Measurements from ENCODE around the gene PMM2. TPM values are rescaled to one million over a fixed set of nuclear protein-coding genes. Genes with fewer than 3 reads are reported as not detected.
"Not testable (repeated sequence)": the region's sequence is repeated elsewhere in the genome, so short reads cannot be mapped to it uniquely, and the experiment has no call there.

Gene PMM2
- 70.1 TPM for total RNA-seq

DNA sequence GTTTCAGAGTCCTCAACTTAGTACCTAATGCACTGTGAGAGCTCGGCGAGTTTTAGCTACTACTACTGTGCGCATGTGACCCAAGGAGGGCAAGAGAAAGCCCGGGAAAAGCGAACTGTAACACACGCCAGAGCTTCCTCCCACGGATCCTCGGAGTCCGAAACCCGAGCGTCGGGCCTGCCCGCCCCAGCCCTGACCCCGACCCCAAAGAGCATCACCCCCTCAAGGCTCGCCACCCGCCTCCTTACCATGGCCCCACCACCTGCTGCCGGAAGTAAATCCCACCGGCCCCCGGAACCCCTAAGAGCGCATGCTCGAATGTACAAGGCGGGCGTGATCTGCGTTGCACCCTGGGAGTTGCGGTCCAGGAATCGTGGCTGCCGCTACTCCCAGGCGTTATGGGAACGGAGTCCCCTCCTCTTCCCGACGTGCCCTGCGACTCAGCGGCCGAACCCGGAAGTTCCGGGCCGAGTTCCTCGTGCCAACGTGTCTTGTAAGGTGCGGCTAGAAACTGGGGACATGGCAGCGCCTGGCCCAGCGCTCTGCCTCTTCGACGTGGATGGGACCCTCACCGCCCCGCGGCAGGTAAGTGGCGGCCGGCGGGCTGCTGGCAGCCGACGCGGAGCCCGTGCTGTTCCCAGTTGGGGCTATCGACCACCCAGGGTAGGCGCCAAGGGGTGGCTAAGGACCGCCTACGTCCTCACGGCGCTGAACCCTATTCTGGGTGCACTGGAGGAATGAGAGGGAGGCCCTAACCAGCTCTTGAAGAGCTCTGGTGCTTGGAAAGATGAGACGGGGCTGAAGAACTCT is at the start of gene PMM2, which contains the start of gene TMEM186:
Gene PMM2, plus strand, starts transcription at position 476 of the 810 bp plus-strand sequence. Its CDS starts 44 bp downstream, at position 520.
Gene TMEM186, minus strand, starts transcription at position 276 of the 810 bp plus-strand sequence. Its CDS starts 25 bp downstream, at position 251.
- DNase-seq (ENCODE audit: low spot score) = peak; percentile 97

DNA sequence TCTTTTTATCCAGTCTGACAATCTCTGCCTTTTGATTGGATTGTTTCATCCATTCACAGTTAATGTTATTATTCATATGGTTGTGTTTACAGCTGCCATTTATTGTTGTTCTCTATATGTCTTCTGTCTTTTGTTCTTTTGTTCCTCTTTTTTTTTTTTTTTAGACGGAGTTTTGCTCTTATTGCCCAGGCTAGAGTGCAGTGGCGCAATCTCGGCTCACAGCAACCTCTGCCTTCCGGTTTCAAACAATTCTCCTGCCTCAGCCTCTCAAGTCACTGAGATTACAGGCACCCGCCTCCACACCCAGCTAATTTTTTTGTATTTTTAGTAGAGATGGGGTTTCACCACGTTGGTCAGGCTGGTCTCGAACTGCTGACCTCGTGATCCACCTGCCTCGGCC is 48.7 kb upstream of the PMM2 start:
- DNase-seq (ENCODE audit: low spot score) = not testable (repeated sequence)

DNA sequence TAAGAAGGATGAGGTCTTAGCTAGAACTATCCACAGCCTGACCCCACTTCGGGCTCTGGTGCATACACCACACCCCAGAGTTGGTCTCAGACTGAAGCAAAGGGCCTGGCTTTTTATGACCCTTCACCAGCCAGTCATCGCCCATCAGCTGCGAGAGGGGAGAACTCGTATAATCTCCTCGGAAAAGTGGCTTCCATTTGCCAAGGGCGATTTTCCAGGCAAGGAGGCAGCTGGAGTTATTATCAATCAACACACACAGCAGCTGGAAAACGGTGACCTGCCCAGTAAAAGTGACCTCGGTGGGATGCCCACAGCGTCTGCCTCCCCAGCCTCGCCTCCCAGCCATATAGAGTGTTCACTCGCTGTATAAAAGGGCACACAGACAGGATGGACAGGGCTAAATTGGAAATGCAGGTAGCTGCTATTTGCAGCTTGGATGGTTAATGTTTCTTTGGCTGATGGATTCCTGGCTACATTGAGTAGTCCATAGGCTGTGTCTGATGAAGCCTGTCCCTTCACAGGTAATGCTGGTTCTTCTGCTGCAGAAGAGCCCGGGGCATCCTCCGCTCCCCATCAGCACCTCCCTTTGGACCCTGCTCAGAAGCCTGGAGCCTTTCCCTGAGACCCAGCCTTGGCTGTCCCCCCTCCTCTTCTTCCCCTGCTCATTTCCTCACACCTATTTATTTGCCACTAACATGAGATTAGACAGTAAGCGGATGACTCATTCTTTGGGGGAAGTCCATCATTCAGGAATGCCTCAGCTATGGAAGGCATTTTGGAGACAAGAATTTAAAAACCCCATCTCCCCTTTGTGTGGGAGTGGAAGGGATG is 45.9 kb upstream of the PMM2 start:
- DNase-seq (ENCODE audit: low spot score) = no peak

DNA sequence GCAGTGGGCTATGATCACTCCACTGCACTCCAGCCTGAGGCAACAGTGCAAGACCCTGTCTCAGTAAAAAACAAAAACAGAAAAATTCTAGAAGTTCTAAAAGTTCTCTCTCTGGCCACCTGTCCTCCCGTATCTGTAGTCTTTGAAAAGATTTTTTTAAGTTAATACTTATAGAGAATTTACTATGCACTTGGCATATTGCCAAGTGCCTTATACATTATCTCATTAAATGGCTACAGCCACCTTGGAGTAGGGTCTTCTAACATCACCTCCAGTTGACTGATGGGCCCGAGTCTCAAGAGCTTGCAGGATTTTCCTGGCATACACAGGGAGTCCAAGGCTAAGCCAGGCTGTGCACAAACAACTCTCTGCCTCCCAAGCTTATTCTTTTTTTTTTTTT is 44.9 kb upstream of the PMM2 start:
- DNase-seq (ENCODE audit: low spot score) = no peak

DNA sequence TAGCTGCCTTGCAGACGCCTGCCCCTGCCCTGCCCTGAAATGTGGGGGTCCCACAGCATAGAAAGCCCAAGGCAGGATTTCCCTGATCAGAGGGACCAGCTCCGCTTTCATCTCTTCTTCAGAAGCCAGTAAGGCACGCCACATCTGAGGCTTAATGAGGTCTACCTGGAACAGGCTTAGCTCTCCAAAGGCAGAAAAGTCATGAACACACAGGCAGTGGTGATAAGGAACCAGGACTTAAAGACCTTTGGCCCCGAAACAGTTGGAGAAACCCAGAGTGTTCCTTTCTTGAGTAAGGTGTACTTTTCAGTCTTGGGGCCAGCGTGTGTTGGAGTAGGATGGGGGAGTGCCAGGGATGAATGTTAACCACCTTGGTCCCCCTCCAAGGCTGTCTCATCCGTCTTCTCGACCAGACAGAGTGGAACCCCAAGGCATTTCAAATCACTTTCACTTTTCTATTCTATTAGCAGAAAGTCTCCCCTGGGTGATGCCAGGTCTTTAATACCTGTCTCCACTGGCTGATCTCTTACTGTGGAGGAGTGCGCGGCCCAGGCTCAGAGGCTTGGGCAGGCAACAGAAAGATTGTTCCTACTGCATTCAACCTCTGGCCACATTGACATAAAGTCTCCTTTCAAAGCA is 44.1 kb upstream of the PMM2 start:
- no peak for DNase-seq (ENCODE audit: low spot score)

DNA sequence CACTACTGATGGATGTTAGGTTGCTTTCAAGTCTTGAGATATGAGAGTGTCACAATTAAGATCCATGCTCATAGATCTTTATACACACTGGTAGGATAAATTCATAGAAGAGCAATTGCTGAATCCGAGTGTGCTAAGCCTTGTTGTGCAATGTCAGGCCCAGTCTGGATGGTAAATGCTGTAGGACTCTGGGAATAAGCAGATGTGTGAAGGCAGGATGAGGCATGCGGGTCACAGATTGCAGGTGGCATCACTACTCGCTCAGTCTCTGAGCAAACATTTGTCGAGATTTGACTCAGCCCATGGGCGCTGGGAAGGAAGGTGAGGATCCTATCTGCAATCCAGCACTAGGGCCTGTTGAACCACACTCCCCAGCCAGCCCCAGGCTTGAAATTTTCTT is 40.9 kb upstream of the PMM2 start:
- DNase-seq (ENCODE audit: low spot score) = no peak

DNA sequence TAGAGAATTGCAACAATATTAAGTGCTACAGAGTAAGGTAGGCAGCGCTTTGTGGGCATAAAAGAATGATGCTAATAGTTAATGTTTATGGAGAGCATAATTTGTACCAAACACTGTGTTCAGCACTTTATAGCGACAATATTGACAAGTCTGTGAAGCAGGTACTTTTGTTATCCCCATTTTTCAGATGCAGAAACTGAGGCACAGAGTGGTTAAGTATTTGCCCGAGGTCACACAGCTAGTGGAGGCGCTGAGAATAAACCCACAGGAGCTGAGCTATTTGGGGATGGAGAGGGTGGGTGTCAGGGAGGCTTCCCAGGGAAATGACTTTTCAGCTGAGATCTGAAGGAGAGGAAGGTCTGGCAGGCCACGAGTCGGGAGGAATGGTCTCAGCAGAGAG is 39.6 kb upstream of the PMM2 start:
- no peak for DNase-seq (ENCODE audit: low spot score)

DNA sequence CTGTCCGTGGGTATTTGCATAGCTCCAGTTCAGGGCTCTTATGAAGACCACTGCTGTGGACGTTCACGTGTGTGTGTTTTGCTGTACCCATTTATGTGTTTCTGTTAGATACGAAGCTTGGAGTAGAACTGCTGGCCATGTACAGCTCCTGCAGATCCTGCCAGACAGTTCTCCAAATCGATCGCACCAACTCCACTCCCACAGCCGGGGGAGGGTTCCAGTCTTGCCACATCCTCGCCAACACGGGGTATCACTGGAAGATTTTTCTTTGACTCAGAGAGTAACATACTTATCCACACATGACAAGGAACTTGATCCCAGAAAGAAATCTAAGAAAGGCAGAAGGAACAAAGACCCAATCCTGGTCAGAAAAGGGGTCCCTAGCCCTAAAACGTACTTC is 37.6 kb upstream of the PMM2 start:
- no peak for DNase-seq (ENCODE audit: low spot score)

DNA sequence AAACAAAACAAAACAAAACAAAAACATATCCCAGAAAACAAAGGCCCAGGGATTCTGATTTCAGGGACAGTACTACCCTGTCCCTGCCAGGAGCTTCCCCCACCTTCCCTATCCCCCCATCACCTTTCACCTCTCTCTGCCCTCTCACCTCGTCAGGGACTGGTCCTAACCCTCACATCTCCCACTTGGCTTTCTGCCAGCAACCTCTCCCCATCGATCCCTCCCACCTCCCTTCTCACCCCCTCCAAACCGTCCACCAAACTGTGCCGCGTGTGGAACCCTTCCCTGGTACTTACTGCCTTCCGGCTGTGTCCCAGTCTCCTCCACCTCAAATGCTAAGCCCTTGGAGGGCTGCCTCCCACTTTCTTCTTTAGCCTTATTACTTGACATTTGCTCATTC is 36.6 kb upstream of the PMM2 start:
- DNase-seq (ENCODE audit: low spot score) = no peak

DNA sequence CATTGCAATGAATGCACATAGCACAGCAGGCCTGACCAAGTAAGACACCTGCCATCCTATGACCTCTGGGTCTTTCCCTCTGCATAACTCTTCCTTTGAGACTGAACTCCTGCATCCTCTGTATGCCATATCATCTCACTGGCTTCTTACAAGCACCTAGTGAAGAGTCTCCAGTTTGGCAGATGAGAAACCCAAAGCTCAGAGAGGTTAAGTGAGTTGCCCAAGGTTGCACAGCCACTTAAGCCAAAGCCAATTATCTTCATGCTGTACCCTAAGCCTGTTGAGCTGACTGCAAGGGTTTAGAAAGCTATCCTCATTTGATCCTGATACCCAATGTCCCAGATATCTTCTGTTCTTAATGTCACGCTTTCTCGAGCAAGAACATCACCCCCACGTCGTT is 35.4 kb upstream of the PMM2 start:
- no peak for DNase-seq (ENCODE audit: low spot score)

DNA sequence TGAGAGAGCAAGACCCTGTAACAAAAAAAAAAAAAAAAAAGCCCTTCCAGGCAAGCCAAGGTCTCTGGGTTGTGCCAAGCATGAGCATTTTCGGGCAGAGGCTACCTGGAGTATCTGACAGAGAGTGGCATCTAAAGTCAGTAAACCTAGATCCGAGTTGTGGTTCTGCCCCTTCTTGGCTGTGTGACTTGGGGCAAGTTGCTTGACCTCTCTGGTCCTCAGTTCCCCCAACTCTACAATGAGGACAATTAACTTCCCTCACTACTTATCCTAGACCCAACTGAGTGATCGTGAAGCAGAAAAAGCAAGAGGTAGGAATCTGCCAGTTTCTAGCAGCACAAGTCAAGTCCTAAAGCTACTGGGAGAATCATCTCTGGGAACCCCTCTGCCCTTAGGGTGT is 34.6 kb upstream of the PMM2 start:
- no peak for DNase-seq (ENCODE audit: low spot score)

DNA sequence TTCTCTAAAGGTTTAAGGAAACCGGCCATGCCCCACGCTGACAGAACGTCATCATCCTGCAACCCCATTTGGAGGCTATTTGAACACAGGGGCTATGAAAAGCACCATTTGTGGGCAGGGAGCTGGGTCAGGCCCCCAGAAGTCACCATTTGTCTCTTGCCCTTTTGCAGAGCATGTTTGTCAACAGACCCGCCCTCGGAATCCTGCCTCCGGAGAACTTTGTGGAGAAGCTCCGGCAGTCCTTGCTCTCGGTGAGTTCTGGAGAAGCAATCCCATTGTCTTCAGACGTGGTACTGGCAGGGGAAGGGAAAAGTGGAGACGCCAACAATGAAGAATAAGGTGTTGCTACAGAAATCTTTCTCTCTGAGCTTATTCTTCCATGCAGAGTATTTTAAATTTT is 33.7 kb upstream of the PMM2 start:
- DNase-seq (ENCODE audit: low spot score) = no peak

DNA sequence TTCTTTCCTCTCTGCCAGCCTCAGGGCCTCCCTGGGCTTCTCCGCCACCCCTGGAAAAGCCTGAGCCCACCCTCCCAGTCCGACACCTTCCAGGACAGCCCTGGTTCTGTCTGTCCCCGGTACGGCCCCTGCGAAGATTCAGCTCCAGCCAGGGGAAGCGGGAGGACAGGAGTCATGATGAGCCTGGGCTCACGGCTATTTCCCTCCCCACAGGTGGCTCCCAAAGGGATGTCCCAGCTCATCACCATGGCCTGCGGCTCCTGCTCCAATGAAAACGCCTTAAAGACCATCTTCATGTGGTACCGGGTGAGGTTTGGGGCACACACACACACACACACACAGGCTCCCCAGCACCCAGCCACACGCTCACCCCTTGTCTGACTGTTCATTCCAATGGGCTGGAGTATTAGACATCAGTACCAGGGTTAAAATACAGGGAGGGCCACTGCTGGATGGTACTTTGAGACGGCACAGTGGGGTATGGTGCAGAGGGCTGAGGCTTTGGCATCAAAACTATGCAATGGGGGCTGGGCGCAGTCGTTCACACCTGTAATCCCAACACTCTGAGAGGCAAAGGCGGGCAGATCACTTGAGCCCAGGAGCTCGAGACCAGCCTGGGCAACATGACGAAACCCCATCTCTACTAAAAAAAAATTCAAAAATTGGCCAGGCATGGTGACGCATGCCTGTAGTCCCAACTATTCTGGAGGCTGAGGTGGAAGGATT is 33.0 kb upstream of the PMM2 start:
- DNase-seq (ENCODE audit: low spot score) = no peak

DNA sequence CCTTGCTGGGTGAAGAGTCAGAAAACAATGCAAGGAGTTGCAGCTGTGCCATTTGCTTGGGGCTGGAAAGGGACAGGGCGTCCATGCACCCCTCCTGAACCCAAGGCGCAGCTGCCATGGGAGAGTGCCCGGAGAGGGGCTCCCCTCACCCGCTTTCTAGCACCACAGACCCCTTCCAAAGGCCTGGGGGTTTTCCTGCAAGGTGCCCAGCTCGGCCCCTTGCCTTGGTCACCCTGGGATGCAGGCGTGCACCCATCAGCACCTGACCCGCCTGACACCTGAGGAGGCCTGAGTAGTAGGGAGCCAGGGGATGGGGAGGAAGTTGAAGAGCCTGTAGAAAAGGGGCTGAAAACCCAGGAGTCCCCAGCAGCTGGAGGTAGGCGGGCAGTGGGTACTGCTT is 30.5 kb upstream of the PMM2 start:
- no peak for DNase-seq (ENCODE audit: low spot score)

DNA sequence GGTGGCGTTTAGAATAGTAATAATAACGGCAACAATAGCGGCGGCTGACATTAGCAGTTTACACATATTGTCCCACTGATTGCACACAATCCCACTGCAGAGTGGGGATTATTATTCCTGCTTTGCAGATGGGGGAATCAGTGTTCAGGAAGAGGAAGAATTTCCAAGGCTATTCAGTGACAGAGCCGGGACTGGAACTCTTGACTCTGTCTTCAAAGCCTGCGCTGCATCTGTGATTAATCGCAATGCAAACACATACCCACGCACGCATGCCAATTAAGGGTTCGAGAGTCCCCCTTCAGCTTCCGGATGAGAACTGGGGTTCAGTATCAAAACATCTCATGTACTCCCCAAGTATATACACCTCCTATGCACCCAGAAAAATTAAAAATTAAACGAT is 29.4 kb upstream of the PMM2 start:
- no peak for DNase-seq (ENCODE audit: low spot score)

DNA sequence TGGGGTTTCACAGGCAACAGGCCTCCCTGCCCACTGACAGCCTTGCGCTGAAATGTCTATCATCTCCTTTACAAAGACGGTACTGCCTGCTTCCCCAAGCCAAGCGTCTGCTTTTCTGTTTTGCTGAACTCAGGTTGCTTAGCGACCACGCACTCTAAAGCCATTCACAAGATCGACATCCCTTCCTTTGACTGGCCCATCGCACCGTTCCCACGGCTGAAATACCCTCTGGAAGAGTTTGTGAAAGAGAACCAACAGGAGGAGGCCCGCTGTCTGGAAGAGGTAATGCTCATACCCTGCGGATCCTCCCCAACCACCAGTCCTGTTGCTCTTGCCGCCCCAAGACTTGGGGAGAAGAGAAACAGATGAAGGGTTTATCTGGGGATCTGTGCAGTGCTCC is 28.9 kb upstream of the PMM2 start:
- DNase-seq (ENCODE audit: low spot score) = no peak

DNA sequence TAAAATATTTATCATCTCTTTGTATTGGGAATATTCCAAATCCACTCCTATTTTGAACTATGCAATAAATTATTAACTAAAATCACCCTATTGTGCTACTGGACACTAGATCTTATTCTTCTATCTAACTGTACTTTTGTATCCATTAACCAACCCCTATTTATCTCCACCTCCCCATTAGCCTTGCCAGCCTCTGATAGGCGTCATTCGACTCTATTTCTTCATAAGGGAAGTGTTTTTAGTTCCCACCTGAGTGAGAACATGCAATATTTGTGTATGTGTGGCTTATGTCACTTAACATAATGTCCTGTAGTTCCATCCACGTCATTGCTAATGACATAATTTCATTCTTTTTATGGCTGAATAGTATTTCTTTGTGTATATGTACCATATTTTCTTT is 24.1 kb upstream of the PMM2 start:
- no peak for DNase-seq (ENCODE audit: low spot score)

DNA sequence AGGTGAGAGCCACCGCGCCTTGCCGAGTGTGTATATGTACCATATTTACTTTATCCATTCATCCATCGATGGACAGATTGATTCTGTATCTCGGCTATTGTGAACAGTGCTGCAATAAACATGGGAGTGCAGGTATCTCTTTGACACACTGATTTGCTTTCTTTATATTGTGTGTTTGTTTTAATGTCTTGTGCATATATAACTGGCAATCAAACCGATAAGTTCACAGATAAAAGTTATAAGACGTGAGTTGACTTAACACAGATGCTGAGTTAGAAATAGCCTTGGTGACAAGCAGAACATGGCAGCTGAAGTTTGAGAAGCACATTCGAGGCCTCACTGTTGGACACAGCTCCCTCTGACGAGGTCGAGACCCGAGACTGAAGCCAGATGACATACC is 23.4 kb upstream of the PMM2 start:
- DNase-seq (ENCODE audit: low spot score) = no peak

DNA sequence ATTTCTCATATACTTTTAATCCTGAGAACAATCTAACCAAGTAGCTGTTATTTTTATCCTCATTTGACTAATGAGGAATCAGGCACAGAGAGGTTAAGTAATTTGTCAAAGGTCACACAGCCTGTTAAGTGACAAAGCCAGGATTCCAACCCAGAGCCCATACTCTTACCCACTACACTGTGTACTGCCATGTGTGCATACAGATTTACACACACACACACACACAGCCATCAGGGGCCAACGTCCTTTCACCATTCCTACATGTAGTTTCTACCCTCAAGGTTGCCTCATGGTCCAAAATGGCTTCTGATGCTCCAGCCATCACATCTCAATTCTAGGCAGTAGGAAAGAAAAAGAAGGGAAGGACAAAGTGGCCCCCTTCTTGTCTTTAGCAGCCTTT is 22.3 kb upstream of the PMM2 start:
- DNase-seq (ENCODE audit: low spot score) = no peak

DNA sequence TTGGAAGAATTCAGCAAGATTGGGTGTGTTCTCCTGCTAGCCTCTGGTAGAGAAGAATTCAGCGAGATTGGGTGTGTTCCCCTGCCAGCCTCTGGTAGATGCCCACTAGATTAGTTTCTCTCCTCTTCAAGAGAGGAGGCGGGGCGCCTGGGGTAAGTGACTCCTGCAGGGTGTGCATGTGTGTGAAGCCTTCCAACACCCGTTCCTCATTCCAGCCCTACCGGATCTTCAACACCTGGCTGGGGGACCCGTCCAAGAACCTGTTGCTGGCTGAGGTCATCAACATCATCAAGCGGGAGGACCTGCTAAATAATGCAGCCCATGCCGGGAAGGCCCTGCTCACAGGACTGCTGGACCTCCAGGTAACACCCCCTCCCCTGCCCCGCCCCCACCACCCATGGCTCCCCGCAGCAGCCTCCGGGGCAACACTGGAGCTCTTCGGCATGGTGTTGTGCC is 21.5 kb upstream of the PMM2 start:
- DNase-seq (ENCODE audit: low spot score) = peak; percentile 83

DNA sequence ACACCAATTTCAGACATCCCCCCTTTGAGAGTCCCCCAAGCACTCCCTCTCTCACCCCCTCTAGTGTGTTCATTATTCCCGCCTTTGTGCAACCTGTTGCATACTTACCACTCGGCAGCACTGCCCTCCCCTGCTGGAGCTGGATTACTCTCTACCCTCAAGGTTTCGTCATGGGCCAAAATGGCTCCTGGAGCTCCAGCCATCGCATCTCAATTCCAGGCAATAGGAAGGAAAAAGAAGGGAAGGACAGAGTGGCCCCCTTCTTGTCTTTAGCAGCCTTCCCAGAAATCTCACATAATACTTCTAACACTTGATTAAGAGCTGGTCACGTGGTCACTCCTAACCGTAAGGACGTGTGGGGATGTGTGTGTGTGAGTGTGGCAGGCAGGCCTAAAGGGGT is 20.4 kb upstream of the PMM2 start:
- DNase-seq (ENCODE audit: low spot score) = no peak

DNA sequence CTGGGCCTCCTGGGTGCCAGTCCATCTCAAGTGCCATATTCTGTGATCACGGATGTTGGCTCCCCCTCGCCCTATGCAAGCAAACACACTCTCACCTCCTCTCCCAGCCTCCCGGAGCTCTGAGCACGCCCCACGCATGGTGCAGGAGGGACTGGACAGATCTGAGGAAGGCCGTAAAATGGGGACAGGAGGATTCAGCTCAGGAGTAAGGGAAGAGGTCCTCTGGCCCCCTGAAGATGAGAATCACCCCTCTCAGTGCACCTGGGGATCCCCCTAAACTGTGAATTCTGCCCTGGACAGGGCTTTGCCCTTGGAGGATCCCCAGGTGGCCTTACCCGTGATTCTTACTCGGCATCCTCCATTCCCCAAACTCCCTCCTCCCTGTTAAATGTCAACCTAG is 15.8 kb upstream of the PMM2 start:
- no peak for DNase-seq (ENCODE audit: low spot score)

Data from ureter (tissue), 1 donor.